AG10803 (cell line): Measurements from ENCODE around the gene LUZP2.

ENCODE experiments used
- DNase-seq: peaks from one replicate; pipeline ENCODE4 v3.0.0; 2010; ENCODE audit warnings: low read depth
- H3K4me3 ChIP-seq: 2 replicates; pipeline ENCODE4 v1.5.1; 2011; ENCODE audit warnings: mild to moderate bottlenecking, low read length, control low read depth
- TF ChIP-seq, protein P1 (sequence below): conservative IDR thresholded peaks from 2 replicates; pipeline ENCODE4 v1.5.1; 2011; ENCODE audit warnings: mild to moderate bottlenecking, low read length, control low read depth, inconsistent platforms

The LUZP2 gene

DNA sequence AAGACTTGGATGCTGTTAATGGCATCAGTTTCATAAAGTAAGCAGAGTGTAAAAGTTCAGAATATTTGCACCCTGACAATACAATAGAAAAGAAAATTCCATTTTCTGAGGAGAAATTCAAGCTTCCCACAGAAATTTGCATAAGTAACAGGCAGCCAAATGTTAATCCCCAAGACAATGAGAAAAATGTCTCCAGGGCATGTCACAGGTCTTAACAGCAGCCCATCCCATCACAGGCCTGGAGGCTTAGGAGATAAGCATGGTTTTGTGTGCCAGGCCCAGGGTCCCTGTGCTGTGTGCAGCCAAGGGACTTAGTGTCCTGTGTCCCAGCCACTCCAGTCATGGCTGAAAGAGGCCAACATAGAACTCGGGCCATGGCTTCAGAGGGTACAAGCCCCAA is 347.6 kb downstream of the LUZP2 start:
- DNase-seq: no peak
- TF ChIP-seq, protein P1, sequence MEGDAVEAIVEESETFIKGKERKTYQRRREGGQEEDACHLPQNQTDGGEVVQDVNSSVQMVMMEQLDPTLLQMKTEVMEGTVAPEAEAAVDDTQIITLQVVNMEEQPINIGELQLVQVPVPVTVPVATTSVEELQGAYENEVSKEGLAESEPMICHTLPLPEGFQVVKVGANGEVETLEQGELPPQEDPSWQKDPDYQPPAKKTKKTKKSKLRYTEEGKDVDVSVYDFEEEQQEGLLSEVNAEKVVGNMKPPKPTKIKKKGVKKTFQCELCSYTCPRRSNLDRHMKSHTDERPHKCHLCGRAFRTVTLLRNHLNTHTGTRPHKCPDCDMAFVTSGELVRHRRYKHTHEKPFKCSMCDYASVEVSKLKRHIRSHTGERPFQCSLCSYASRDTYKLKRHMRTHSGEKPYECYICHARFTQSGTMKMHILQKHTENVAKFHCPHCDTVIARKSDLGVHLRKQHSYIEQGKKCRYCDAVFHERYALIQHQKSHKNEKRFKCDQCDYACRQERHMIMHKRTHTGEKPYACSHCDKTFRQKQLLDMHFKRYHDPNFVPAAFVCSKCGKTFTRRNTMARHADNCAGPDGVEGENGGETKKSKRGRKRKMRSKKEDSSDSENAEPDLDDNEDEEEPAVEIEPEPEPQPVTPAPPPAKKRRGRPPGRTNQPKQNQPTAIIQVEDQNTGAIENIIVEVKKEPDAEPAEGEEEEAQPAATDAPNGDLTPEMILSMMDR: no peak
- H3K4me3 ChIP-seq: no peak overlapping the region

DNA sequence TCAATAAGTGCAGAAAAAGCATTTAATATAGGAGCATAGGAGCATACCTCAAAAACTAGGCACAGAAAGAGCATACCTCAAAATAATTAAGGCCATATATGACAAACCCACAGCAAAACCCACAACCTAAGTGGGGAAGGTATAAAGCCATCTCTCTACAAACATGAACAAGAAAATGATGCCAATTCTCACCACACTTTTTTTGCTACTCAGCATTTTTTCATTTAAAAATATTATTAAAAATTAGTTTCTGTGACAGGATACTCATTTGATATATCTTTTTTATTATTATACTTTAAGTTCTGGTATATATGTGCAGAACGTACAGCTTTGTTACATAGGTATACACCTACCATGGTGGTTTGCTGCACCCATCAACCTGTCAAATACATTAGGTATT is 352.0 kb downstream of the LUZP2 start:
- no peak overlapping the region for H3K4me3 ChIP-seq
- no peak for DNase-seq
- TF ChIP-seq, protein P1: no peak

DNA sequence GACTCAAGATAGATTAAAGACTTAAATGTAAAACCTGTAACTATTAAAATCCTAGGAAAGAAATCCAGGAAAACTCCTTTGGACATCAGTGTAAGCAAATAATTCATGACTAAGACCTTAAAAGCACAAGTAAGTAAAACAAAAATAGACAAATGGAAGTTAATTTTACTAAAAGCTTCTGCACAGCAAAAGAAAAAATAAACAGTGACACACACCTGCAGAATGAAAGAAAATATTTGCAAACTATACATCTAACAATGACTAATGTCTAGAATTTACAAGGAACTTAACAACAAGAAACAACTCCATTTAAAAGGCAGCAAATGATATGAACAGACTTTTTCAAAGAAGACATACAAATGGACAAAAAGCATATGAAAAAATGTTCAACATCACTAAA is 359.1 kb downstream of the LUZP2 start:
- H3K4me3 ChIP-seq: no peak overlapping the region
- DNase-seq: no peak
- TF ChIP-seq, protein P1: no peak

DNA sequence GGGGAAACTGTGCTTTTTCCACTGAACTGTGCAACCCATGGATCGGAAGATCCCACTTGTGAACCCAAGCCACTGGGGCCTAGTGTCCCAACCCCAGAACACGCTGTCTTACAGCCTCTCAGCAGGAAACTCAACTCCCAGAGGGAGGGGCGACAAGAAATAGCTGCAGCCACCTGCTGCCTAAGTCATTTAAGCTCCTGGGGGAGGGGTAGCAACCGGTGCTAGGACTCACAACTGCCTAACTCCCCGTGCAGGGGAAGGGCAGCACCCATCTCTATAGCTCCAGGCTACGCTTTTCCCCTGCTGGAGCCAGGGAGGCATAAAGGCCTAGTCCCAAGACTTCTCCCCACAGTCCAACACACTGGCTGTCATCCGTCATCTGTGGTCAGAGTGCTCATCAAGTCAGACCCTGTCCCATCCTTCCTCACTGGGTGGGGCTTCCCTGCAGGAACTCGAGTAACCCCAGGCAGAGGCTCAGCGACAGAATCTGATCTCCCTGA is 363.0 kb downstream of the LUZP2 start:
- TF ChIP-seq, protein P1: no peak
- DNase-seq: no peak
- H3K4me3 ChIP-seq: no peak overlapping the region

DNA sequence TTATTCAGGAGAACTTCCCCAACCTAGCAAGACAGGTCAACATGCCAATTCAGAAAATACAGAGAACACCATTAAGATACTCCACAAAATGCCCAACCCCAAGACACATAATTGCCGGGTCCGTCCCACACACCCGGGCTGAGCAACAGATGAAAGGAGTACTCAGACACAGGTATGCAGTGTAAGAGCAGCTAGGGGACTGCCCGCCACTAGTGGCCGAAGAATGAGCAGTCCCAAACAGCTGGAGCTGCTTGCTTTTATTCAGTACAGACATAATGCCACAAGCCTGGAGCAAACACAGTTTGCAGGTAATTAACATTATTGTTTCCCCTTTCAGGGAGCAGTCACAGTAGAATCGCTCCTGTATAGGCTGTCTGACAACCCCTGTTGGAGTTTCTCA is 364.6 kb downstream of the LUZP2 start:
- H3K4me3 ChIP-seq: no peak overlapping the region
- DNase-seq: no peak
- TF ChIP-seq, protein P1: no peak

DNA sequence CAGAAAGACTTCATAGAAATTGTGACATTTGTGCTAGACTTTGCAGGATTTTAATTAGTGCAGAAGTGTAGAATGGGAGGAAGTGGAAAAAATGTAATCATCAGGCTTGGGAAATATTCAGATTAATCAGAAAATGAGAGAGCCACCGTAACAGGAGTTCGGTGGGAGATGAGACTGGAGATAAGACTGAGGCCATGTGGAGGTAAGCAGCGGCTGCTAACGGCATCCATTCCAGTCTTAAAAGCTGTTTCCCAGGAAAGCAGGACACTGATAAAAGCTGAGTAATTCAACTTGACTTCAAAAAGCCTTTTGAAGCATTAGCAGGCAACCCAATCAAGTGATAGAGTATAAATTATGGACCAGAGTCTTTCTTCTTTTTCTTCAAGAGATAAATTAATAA is 369.9 kb downstream of the LUZP2 start:
- TF ChIP-seq, protein P1: no peak
- no peak overlapping the region for H3K4me3 ChIP-seq
- DNase-seq: no peak

DNA sequence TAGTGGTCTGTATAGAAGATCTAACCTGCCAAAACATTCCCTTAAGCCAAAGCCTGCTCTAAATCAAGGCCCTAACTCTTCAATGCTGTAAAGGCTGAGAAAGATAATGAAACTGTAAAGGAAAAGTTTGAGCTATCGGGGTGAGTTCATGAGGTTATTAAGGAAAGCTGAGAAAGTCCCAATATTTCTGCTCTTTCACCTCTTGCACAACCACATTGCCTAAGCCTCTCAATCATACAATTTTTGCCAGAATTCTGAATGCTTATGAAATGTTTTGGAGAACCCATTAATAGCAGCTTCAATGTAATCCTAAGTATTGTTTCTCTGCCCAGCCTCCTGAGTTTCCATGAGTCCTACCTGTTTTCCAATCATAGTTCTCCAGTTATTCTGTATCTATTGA is 373.2 kb downstream of the LUZP2 start:
- H3K4me3 ChIP-seq: no peak overlapping the region
- no peak for DNase-seq
- TF ChIP-seq, protein P1: no peak
